ENCODE data around the gene PROCA1.
"Not testable (repeated sequence)": the region's sequence is repeated elsewhere in the genome, so short reads cannot be mapped to it uniquely, and the experiment has no call there.

The PROCA1 gene

DNA sequence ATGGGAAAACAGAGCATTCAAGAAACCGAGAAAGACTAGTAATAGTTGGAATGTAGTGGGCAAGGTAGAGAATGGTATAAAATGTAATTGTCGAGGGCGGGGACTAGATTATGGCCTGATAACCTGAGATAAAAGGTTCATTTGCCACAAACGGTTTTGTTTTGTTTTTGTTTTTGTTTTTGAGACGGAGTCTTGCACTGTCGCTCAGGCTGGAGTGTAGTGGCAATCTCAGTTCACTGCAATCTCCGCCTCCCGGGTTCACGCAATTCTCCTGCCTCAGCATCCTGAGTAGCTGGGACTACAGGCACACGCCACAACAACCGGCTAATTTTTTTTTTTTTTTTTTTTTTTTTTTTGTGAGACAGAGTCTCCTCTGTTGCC is 18.3 kb upstream of the PROCA1 start:
- Histone ChIP-seq H3K9me3 (replicated peaks; ENCODE audit: low read length) (no peaks in the 10 kb centered on the region), H3K4me3 (ENCODE audit: low read length) (no peak overlapping the region), H3K4me1 (ENCODE audit: control insufficient read depth, insufficient read depth, low read length) (peaks cover 18% of the 10 kb centered on the region)

DNA sequence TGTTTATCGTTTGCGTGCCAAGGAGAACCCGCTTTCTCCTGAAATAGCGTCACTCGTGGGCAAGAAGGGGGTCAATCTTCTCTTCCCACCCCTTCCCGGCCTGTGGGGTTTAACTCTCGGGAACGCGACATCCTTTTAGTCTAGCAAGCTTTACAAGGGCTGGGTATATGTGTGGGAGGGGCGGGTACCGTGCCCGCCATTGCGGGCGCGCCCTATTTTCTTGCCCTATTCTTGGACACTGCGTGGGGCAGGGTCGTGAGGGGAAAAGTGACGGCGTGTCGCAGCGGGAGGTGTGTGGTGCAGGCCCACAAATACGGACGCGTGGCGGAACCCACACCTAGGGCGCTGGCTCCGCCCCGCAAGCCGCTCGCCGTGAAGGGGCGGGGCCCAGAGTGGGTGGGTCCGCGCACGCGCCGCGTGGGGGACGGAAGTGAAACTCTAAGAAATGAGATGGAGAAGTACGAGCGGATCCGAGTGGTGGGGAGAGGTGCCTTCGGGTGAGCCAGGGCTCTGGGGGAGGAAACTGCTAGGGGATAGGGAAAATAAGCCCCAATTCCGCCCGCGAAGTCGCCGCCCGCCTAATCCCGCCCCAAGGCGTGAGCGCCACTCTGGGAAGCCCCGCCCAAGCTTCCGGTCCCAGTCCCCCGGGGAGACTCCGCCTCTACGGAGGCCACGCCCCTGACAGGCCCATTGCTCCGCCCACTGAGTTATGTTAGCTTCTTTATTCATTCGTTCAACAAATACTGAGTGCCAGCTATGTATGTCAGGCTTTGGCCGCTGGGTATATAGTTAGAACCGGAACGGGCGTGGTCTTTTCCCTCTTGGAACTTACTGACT is 16.9 kb upstream of the PROCA1 start, which contains the start of gene NEK8:
TSS of gene NEK8 (plus strand) at position 425 of the 837 bp plus-strand sequence. CDS start at position 451, 26 bp downstream.
- Histone ChIP-seq H3K9me3 (replicated peaks; ENCODE audit: low read length) (no peaks in the 10 kb centered on the region), H3K9ac (ENCODE audit: low read depth, low read length) (peak within 1 kb of the TSS; percentile 90), H3K27me3 (ENCODE audit: control insufficient read depth, insufficient read depth, low read length) (no peaks in the 10 kb centered on the region), H3K4me2 (ENCODE audit: low read length) (peak within 1 kb of the TSS; percentile 99), H3K4me3 (ENCODE audit: low read length) (peak within 1 kb of the TSS; percentile 84), H3K4me1 (ENCODE audit: control insufficient read depth, insufficient read depth, low read length) (peaks cover 28% of the 10 kb centered on the region), H3K36me3 (ENCODE audit: insufficient read depth, low read length) (peaks cover 15% of the 10 kb centered on the region)

More for the DNA sequence above, 18.3 kb upstream of the PROCA1 start:
- peaks cover 2% of the 10 kb centered on the region for H3K36me3 ChIP-seq (ENCODE audit: insufficient read depth, low read length)
- H3K9ac ChIP-seq (ENCODE audit: low read depth, low read length) = no peak overlapping the region
- H3K4me2 ChIP-seq (ENCODE audit: low read length) = no peak overlapping the region
- H3K27me3 ChIP-seq (ENCODE audit: control insufficient read depth, insufficient read depth, low read length) = no peaks in the 10 kb centered on the region

DNA sequence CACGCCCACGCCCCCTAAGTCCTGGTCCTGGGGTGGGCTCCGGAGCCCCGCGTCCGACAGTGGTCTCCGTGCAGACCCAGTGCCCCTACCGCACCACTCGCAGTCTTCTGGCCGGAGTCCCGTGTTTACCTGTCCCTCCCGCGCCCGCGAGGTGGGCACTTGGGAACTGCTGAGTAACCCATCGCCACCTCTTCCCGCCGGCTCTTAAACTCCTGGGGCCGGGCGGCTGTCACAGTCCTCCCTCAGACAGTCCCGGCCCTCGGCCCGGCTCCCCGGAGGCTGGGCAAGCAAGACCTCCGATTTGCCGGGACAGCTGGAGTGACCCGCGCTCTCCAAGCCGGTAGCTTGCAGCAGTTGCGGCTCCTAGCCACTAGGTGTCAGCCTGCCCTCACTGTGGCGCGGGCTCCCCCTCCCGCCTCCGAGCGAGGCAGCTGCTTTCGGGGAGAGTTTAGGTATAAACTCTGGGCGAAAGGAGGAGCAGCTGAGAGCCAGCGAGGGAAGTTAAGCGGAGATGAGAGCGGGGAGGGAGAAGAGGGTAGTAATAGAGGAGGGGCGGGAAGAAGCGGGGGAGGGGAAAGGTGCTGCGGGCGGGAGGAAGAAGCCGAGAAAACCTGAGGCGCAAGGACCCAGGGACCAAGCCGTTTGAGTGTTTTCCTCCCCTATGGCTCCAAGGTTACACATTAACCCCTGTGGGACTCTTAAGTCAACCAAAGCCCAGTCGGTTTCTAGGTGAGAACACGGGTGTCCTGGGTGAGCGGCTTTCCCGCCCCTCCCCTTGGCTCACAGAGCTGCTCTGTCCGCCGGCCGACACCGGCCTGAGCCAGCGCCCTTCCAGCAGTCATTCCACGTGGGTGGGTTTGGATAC is 15.2 kb upstream of the PROCA1 start:
- peak overlapping the region; percentile 99 for H3K4me2 ChIP-seq (ENCODE audit: low read length)
- peaks cover 32% of the 10 kb centered on the region for H3K36me3 ChIP-seq (ENCODE audit: insufficient read depth, low read length)
- no peaks in the 10 kb centered on the region for H3K9me3 ChIP-seq (replicated peaks; ENCODE audit: low read length)
- peak overlapping the region; percentile 71 for H3K9ac ChIP-seq (ENCODE audit: low read depth, low read length)
- H3K4me3 ChIP-seq (ENCODE audit: low read length) = peak overlapping the region; percentile 74
- H3K27me3 ChIP-seq (ENCODE audit: control insufficient read depth, insufficient read depth, low read length) = no peaks in the 10 kb centered on the region
- H3K4me1 ChIP-seq (ENCODE audit: control insufficient read depth, insufficient read depth, low read length) = peaks cover 44% of the 10 kb centered on the region

DNA sequence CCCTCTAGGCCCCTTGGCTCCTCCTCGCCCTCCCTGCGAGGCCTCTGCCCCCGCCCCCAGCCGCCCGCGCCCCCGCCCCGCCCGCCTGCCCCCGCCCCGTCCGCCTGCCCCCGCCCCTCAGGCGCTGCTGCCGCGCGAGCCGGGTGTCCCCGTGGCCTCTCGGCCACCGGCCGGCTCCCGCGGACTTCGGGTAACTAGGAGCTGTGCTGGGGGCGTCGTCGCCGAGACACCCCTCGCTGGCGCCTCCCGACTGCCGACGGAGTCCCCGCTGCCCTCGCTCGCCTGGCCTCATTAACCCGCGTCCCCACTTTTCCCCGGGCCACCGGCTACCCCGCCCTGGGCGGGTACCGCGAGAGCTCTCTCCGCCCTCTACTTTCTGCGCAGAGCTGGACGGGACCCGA is 14.5 kb upstream of the PROCA1 start, which contains the start of gene TLCD1:
TSS of gene TLCD1 (minus strand) at position 8 of the 401 bp plus-strand sequence. CDS start 136 bp downstream, outside the sequence.
- peak within 1 kb of the TSS; percentile 99 for H3K4me2 ChIP-seq (ENCODE audit: low read length)
- peaks cover 51% of the 10 kb centered on the region for H3K4me1 ChIP-seq (ENCODE audit: control insufficient read depth, insufficient read depth, low read length)
- peak within 1 kb of the TSS; percentile 74 for H3K4me3 ChIP-seq (ENCODE audit: low read length)
- no peaks in the 10 kb centered on the region for H3K9me3 ChIP-seq (replicated peaks; ENCODE audit: low read length)
- H3K27me3 ChIP-seq (ENCODE audit: control insufficient read depth, insufficient read depth, low read length) = no peaks in the 10 kb centered on the region
- peak within 1 kb of the TSS; percentile 80 for H3K9ac ChIP-seq (ENCODE audit: low read depth, low read length)
- peaks cover 38% of the 10 kb centered on the region for H3K36me3 ChIP-seq (ENCODE audit: insufficient read depth, low read length)

DNA sequence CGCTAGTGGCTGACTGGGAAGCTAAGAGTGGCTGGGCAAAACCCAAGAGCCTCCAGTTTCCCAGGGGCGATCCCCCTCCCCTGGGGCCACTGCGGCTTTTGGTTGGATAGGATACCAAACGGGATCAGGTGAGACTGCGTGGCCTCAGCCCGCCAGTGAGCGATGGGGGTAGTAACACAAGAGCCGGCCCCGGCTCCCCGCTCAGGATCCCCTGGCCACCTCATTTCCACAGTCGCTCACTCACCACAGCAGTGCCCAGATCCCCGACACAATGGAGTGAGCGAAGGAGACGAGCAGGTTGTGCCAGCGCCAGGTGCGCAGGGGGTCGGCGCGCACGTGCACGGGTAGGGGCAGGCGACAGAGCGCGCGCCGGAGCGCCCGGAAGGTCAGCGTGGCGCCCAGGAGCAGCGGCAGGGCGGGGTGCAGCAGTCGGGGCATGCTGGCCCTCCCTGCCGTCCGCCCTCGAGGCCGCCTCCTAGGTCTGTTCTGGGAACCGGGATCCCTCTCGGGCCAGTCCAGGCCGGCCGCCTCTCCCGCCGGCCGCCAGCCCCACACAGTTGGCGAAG is 14.1 kb upstream of the PROCA1 start:
- H3K9me3 ChIP-seq (replicated peaks; ENCODE audit: low read length) = no peaks in the 10 kb centered on the region
- H3K4me1 ChIP-seq (ENCODE audit: control insufficient read depth, insufficient read depth, low read length) = peaks cover 52% of the 10 kb centered on the region
- H3K4me2 ChIP-seq (ENCODE audit: low read length) = peak overlapping the region; percentile 99
- H3K4me3 ChIP-seq (ENCODE audit: low read length) = peak overlapping the region; percentile 74
- peaks cover 43% of the 10 kb centered on the region for H3K36me3 ChIP-seq (ENCODE audit: insufficient read depth, low read length)
- no peaks in the 10 kb centered on the region for H3K27me3 ChIP-seq (ENCODE audit: control insufficient read depth, insufficient read depth, low read length)
- H3K9ac ChIP-seq (ENCODE audit: low read depth, low read length) = peak overlapping the region; percentile 80

DNA sequence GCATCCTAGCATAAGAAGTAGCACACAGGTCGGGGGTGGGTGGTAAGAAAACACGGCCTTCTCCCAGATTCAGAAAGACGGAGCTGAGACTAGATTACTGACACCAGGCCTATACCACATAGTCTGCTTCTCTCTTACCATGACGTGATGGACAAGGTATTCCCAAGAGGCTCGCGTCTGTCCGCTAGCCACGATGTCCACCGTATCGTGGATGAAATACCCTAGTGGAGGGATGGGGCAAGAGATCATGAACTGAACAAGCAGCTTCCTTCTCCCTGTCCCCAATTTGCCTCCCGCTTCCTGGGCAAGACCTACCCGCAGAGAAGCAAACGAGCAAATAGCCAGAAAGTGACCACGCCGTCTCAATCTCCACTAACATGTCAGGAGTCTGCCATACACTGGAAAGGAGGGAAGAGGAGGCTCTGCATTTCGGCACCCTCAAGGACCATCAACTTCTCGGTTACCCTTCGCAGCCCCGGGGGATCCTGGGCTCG is 13.5 kb upstream of the PROCA1 start:
- peaks cover 44% of the 10 kb centered on the region for H3K36me3 ChIP-seq (ENCODE audit: insufficient read depth, low read length)
- H3K9me3 ChIP-seq (replicated peaks; ENCODE audit: low read length) = no peaks in the 10 kb centered on the region
- peak overlapping the region; percentile 80 for H3K9ac ChIP-seq (ENCODE audit: low read depth, low read length)
- peaks cover 52% of the 10 kb centered on the region for H3K4me1 ChIP-seq (ENCODE audit: control insufficient read depth, insufficient read depth, low read length)
- H3K27me3 ChIP-seq (ENCODE audit: control insufficient read depth, insufficient read depth, low read length) = no peaks in the 10 kb centered on the region
- H3K4me3 ChIP-seq (ENCODE audit: low read length) = peak overlapping the region; percentile 74
- peak overlapping the region; percentile 99 for H3K4me2 ChIP-seq (ENCODE audit: low read length)

DNA sequence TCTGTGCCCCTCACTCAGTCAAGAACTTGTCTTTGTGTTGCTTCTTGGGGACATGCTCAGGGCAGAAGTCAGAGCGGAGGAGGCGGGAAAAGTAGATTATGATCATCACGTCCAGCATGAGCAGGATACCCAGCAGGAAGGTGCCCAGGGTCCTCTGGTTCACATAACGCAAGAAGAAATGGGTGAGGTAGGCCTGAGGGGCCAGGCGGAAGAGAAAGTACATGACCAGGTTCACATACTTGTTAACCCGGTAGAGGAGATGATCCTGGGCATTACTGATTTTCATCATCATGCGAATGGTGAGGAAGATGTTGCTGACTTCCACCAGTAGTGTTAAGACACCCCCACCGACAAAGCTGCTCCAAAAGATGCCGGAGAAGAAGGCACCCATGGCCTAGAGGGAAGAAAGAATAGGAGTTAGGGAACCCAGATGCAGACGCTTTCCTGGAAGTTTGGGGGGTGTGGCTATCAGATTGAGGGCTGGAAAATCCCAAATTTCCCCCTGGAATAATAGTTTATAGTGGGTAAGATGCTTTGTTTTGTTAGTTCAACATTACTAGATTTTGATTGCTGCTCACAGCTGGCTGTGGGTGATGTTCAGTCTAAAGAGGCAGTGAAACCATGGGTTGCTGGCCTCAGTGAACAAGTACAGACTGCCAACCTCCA is 12.9 kb upstream of the PROCA1 start:
- no peaks in the 10 kb centered on the region for H3K27me3 ChIP-seq (ENCODE audit: control insufficient read depth, insufficient read depth, low read length)
- H3K9me3 ChIP-seq (replicated peaks; ENCODE audit: low read length) = no peaks in the 10 kb centered on the region
- peaks cover 44% of the 10 kb centered on the region for H3K36me3 ChIP-seq (ENCODE audit: insufficient read depth, low read length)
- peak overlapping the region; percentile 80 for H3K9ac ChIP-seq (ENCODE audit: low read depth, low read length)
- peak overlapping the region; percentile 74 for H3K4me3 ChIP-seq (ENCODE audit: low read length)
- peaks cover 52% of the 10 kb centered on the region for H3K4me1 ChIP-seq (ENCODE audit: control insufficient read depth, insufficient read depth, low read length)
- peak overlapping the region; percentile 99 for H3K4me2 ChIP-seq (ENCODE audit: low read length)

DNA sequence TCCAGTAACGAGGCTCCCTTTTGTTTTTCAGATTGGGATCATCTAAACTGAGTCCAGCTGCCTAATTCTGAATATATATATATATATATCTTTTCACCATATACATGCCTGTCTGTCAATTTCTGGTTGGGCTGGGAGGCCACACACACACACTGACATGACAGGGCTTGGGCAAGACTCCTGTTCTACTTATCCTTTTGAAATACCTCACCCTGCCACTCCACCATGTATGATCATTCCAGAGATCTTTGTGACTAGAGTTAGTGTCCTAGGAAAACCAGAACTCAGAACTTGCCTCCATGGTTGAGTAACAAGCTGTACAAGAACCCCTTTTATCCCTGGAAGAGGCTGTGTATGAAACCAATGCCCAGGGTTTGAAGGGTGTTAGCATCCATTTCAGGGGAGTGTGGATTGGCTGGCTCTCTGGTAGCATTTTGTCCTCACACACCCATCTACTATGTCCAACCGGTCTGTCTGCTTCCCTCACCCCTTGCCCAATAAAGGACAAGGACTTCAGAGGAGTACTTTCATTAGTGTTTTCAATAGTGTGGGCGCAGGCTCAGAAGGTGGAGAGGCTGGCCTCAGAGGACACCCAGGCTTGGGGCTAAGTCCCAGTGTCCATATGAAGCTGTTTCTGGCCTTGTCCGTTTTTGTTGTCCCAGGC is 12.3 kb upstream of the PROCA1 start:
- Histone ChIP-seq H3K9ac (ENCODE audit: low read depth, low read length) (peak overlapping the region; percentile 32), H3K4me2 (ENCODE audit: low read length) (peak overlapping the region; percentile 99), H3K4me1 (ENCODE audit: control insufficient read depth, insufficient read depth, low read length) (peaks cover 53% of the 10 kb centered on the region), H3K36me3 (ENCODE audit: insufficient read depth, low read length) (peaks cover 44% of the 10 kb centered on the region)
- H3K4me3 ChIP-seq (ENCODE audit: low read length); H3K27me3 ChIP-seq (ENCODE audit: control insufficient read depth, insufficient read depth, low read length); H3K9me3 ChIP-seq (replicated peaks; ENCODE audit: low read length): not testable (repeated sequence)

DNA sequence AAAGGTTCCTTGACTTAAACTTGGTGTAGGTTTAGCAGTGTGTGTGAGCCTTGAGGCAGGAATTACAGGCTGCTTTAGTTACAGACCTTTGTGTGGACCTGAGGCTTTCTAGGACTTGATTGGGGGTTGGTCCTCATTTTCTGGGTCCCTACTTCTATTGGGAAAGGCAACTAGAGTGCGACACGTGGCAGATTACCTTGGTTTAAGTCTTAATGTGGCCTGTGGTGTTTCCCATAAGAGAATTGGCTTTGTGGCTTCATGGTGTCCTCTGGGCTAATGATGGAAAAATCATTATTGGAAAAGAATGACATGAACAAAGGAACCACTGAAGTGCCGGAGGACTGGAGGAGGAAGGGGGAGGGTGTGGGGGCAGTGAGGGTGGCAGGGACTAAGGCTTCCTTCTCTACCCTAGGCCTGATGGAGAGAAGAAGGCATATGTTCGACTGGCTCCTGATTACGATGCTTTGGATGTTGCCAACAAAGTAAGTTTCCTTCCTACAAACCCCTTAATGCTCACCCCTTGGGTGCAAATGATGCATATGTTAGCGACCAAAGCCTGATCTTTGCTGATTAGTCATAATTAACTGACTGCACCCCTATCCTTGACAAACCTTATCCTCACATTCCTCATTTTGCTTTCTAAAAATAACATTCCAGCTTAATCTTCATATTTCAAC is 11.6 kb upstream of the PROCA1 start:
- no peaks in the 10 kb centered on the region for H3K9me3 ChIP-seq (replicated peaks; ENCODE audit: low read length)
- H3K4me2 ChIP-seq (ENCODE audit: low read length) = peak overlapping the region; percentile 91
- H3K4me3 ChIP-seq (ENCODE audit: low read length) = no peak overlapping the region
- no peaks in the 10 kb centered on the region for H3K27me3 ChIP-seq (ENCODE audit: control insufficient read depth, insufficient read depth, low read length)
- peaks cover 44% of the 10 kb centered on the region for H3K36me3 ChIP-seq (ENCODE audit: insufficient read depth, low read length)
- peaks cover 59% of the 10 kb centered on the region for H3K4me1 ChIP-seq (ENCODE audit: control insufficient read depth, insufficient read depth, low read length)
- H3K9ac ChIP-seq (ENCODE audit: low read depth, low read length) = peak overlapping the region; percentile 23
